Measurements from ENCODE around the gene BCAS1.

BCAS1 gene

GRCh38 chr20:53957451-53958172 lies 112.8 kb downstream of the BCAS1 start:
- peak; percentile 55 for DNase-seq

DNA sequence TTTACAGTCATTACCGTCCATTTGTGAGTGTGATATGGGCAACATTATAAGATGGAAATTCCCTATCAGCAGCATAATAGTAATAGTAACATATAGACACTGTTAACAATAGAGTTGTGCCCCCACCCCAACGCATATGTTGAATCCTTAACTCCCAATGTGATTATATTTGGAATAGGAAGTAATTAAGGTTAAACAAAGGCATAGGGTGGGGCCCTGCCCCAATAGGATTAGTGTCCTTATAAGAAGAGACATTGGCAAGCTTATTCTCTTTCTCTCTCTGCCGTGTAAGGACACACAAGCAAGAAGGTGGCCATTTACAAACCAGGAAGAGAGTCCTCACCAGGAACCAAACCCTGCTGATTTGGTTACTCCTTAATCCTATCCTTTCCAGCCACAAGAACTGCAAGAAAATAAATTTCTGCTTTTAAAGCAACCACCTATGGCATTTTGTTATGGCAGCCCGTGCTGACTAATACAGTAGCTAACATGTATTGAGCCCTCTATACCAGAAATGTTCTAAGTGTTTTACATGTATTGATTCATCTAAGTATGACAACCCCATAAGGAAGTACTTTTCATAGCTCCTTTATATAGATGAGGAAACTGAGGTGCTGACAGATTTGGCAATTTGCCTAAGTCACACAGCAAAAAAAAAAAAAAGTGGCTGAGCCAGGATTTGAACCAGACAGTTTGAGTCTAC lies 114.2 kb downstream of the BCAS1 start:
- no peak for DNase-seq

DNA sequence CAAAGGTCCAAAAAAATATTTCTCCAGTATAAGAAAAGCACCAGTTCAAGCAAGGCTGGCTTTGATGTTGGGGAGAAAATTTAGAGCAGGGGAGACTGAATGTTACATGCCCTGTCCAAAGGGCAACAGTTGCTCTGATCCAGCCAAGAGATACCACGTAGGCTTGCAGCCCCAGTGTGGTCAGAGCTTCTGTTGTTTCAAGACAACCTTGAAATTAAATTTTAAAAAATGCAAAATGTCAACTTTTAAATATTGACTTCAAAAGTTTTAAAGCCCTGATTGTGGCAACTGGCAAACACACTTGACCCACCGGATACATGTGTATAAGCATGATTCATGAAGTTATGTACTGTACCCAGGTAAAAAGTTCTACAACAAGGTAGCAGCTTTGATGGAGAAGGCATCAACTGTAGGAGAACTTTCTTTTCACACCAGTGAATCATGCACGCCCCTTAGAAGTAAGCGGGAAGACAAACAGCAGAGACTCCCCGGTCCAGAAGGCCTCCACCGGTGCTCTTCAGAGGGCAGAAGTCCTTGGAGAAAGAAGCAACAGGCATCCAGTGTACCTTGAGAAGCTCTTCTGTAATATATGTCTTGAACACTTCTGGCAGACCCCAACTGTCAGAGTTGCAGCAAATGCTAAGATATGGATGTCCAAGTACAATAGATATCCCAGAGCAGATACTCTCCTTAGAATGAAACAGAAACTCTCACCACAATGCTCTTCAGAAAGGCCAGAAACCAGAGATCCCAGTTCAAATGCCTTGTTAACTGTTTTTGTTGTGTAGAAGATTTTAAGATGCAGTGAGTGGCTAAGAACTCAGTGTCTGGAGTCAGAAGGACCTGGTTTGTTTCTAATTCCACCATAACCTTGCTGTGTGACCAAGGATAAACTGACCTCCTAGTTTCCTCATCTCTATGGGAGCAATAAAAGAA lies 115.4 kb downstream of the BCAS1 start:
- DNase-seq: no peak

- DNase-seq: no peak
These were observed 117.8 kb downstream of the BCAS1 start for GRCh38 chr20:53952528-53953096.

- DNase-seq: no peak
These were observed 119.8 kb downstream of the BCAS1 start for GRCh38 chr20:53950578-53950977.

DNA sequence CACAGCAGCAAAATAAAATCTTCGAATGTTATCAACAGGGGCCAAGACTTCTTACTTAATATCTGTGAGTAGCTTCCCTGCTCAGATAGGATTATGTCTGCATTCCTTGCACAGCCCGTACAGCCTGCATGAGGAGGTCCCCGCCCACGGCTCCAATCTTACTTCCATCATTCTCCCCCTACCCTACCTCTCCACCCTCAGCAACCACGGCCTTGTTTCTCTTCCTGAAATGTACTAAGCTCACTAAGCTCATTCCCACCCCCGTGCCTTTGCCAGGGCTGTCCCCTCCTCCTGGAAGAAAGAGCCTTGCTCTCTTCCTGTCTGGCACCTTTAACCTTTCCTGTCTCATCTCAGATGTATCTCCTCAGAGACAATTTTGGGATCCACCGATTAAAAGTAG lies 120.4 kb downstream of the BCAS1 start:
- peak; percentile 45 for DNase-seq

- DNase-seq: peak; percentile 85
These were observed 121.0 kb downstream of the BCAS1 start for GRCh38 chr20:53949319-53949839.

- DNase-seq: no peak
These were observed 121.7 kb downstream of the BCAS1 start for GRCh38 chr20:53948383-53949318.

DNA sequence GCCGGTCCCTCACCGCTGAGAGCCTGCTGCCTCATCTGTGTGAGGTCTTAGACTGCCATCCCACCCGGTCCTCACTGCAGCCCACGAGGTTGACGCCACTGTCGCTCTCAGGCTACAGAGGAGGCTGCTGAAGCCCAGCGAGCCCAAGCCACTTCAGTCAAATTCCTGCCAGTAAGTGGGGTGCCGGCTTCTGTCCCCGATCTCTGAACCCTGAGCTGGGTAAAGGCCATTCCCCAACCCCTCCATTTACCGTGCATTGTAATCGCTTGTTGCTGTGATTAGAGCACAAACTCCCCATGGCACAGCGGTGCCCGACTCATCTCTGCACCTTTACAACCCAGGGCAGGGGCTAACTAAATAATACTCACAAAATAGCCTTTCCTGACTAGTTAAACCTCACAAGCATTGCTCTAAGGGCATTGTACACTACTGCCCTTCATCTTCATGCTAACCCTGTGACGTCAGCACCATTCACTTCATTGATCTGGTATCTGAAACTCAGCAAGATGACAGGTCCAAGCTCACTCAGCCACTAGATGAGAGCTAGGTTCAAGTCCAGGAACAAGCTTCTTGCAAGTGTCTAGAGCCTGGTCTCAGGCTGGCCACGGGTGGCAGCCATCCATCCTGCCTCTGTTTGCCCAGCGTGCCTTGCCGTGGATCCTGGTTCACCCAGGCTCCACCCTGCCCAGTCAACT lies 122.7 kb downstream of the BCAS1 start:
- DNase-seq: no peak

DNA sequence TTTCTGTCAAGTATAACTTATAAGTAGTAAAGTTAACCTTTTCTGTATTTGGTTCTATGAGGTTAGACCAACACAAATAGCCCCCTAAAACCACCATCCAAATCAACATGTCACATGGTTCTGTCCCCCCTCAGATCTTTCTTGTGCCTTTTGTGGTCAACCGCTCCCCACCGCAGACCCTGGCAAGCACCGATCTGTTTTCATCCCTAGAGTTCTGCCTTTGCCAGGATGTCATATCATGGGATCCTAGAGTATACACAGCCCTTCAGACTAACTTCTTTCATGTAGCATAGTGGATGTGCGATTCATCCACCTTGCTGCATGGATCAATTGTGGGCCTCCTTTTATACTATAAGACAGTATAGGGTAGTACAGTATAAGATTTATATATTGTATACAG lies 124.3 kb downstream of the BCAS1 start:
- no peak for DNase-seq

- no peak for DNase-seq
These were observed 124.9 kb downstream of the BCAS1 start for GRCh38 chr20:53945478-53945877.

GRCh38 chr20:53944796-53945195 lies 125.6 kb downstream of the BCAS1 start:
- DNase-seq: no peak

DNA sequence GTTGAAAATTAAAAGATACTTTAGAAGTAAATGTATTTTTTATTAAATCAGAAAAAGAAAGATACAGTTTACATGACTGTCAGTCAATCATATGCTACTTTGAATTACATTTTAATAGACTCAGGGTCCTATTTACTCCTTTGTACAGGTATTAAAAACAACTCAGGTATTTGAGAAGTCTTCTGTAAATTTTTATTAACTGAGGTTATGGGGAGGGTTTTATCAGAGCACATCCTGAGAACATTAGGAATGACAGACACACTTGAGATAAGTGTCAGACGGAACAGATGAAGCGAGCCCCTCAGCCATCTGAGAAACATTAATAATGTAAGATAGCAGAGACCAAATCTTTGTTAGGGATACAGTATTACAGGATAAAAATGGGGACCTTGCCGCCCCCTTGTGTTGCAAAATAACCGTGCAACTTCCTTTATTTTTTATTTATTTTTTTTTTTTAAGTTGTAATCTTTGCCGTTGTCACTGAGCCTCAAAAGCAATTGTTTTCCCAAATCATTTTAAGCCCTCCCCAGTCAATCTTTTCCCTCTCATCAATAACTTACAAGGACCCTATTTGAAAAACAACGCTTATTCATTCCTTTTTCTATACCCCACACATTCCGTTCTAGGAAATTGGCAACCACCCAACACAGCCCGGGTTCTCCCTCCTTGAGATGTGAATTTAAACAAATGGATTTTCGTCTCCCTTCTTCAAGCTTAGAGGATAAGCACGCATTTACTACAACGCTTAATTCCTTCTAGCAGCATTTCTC lies 126.7 kb downstream of the BCAS1 start:
- DNase-seq: peak; percentile 79

GRCh38 chr20:53942973-53943372 lies 127.4 kb downstream of the BCAS1 start:
- DNase-seq: no peak

- DNase-seq: no peak
These were observed 128.0 kb downstream of the BCAS1 start for GRCh38 chr20:53942472-53942816.

DNA sequence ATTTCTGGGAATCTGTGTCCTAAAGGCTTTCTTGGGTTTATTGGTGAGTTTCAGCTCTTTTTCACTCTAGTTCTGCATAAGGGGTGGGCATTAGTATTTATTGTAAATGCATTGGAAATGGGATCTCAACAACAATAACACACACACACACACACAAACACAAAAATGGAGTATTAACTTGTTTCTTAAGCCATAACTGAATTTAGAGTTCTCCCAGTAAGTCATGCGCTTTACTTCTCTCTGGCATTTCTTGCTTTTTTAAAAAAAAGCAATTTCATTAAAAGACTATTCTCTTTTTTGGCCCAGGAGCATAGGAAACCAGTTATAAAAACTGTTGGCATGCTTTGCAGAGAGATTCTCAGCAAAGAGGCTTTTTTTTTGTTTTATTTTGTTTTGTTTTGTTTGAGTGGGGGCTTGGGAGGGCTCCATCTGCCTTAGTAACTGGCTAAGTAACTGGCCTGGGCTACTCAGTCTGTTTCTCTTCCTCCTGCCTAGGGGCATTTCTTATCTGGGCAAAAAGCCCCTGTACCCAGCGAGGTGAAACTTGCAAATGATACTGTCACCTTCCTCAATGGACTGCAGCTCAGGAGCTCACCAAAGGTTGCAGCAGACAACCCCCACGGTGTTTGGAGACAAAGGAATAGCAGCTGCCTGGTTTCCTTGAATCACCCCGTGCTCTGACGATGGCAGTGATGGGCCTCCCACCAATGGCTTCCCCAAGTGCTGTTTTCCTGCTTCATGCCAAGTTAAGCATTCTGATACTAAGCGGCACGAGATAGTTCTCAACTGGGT lies 128.5 kb downstream of the BCAS1 start:
- no peak for DNase-seq

- DNase-seq: peak; percentile 50
These were observed 129.4 kb downstream of the BCAS1 start for GRCh38 chr20:53940907-53941545.

DNA sequence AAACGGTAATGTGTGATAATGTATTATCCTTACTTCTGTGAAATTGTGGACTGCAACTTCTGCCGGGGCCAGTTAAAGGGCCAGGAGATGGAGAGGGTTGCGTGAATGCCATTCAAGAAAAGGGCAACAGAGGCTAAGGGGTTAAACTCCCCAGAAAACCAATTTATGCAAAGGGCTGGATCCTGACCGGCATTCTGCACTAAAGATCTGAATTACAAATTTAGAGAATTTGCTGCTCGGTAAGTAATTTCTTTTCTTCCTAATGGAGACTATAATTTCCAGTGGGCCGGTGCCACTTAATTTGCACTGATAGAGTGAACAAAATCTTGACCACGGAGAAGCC lies 130.1 kb downstream of the BCAS1 start:
- DNase-seq: no peak
